Adrenal gland (tissue), 5 donors: ENCODE data around the gene WDR72.

Source experiments
- CTCF ChIP-seq, 6 experiments: fragments of 450-650 bp in 4 of 6; fragments of 200-600 bp in 2 of 6; sonication (generic) in 1 of 6; IDR thresholded peaks; 1 replicate in 5 of 6; 2 replicates in 1 of 6; pipeline versions ENCODE4 v1.5.1 to v1.8.0; 2016 to 2021; ENCODE audit warnings: antibody characterized with exemption in 6 of 6, mild to moderate bottlenecking in 2 of 6, moderate library complexity in 1 of 6
- POLR2A ChIP-seq, 2 donors: fragments of 450-650 bp; IDR thresholded peaks; one replicate each; pipeline ENCODE4 v1.6.1; 2017; ENCODE audit warnings: antibody characterized with exemption in 2 of 2, mild to moderate bottlenecking in 2 of 2, moderate library complexity in 1 of 2
- donor health status: DM: no; HTN: no; CAD: no.

- no peak for TF ChIP-seq CTCF (IDR thresholded peaks at IDR 0.05)
- TF ChIP-seq POLR2A (IDR thresholded peaks at IDR 0.05): no peak
Measured at GRCh38 chr15:53757906-53758305, 1.6 kb downstream of the WDR72 start.
